ENCODE measurements around the gene TICAM1.
A peak's percentile ranks its signal among the peaks of the same experiment; 100 is the strongest.
"Not testable (repeated sequence)": the region's sequence is repeated elsewhere in the genome, so short reads cannot be mapped to it uniquely, and the experiment has no call there.

Gene TICAM1

GRCh38 chr19:4839192-4839591 is 7.7 kb upstream of the TICAM1 start:
- no peak overlapping the region for H3K4me2 ChIP-seq (ENCODE audit: low read length)
- H3K4me3 ChIP-seq (ENCODE audit: low read length): no peak overlapping the region
- no peaks in the 10 kb centered on the region for H3K4me1 ChIP-seq (ENCODE audit: control insufficient read depth, low read depth, low read length)
- no peak overlapping the region for H3K4ac ChIP-seq (ENCODE audit: low read depth, low read length)
- H3K23ac ChIP-seq (ENCODE audit: low read length): no peak overlapping the region
- H3K18ac ChIP-seq (ENCODE audit: low read length): no peak overlapping the region
- H3K79me2 ChIP-seq (ENCODE audit: control insufficient read depth, insufficient read depth, low read length): no peaks in the 10 kb centered on the region
- no peak overlapping the region for H2BK5ac ChIP-seq (ENCODE audit: low read length)
- H3K27me3 ChIP-seq (ENCODE audit: insufficient read depth, low read length, poor library complexity): no peaks in the 10 kb centered on the region
- no peak for DNase-seq
- WGBS (ENCODE audit: extremely low coverage, insufficient coverage, low lambda C conversion rate): no CpG with 5 or more reads among the region's 17 CpGs
- H3K36me3 ChIP-seq (ENCODE audit: control insufficient read depth, insufficient read depth, low read length): peaks cover 8% of the 10 kb centered on the region
- no peak overlapping the region for H3K9ac ChIP-seq (ENCODE audit: low read length)
- H2BK15ac ChIP-seq (replicated peaks; ENCODE audit: low read depth): no peak overlapping the region
- no peak overlapping the region for H4K5ac ChIP-seq (ENCODE audit: low read length)
- no peaks in the 10 kb centered on the region for H3K79me1 ChIP-seq (ENCODE audit: low read length)
- H2AK5ac ChIP-seq (ENCODE audit: low read length): no peak overlapping the region
- H3K56ac ChIP-seq (ENCODE audit: low read length): no peak overlapping the region
- no peak overlapping the region for H3K27ac ChIP-seq (ENCODE audit: low read depth, low read length)
- H4K8ac ChIP-seq (ENCODE audit: low read depth, low read length): no peak overlapping the region
- no peak overlapping the region for H2BK120ac ChIP-seq (ENCODE audit: low read depth, low read length)

GRCh38 chr19:4832776-4833175 is 1.3 kb upstream of the TICAM1 start:
- DNase-seq: no peak
- Histone ChIP-seq H4K5ac (ENCODE audit: low read length) (no peak overlapping the region), H2BK15ac (replicated peaks; ENCODE audit: low read depth) (no peak overlapping the region), H3K4me1 (ENCODE audit: control insufficient read depth, low read depth, low read length) (no peaks in the 10 kb centered on the region), H2BK5ac (ENCODE audit: low read length) (no peak overlapping the region), H4K8ac (ENCODE audit: low read depth, low read length) (no peak overlapping the region), H3K4me2 (ENCODE audit: low read length) (no peak overlapping the region), H3K79me2 (ENCODE audit: control insufficient read depth, insufficient read depth, low read length) (no peaks in the 10 kb centered on the region), H3K9ac (ENCODE audit: low read length) (no peak overlapping the region), H3K23ac (ENCODE audit: low read length) (no peak overlapping the region), H2BK120ac (ENCODE audit: low read depth, low read length) (no peak overlapping the region), H3K4ac (ENCODE audit: low read depth, low read length) (no peak overlapping the region), H3K27me3 (ENCODE audit: insufficient read depth, low read length, poor library complexity) (peaks cover 3% of the 10 kb centered on the region), H3K36me3 (ENCODE audit: control insufficient read depth, insufficient read depth, low read length) (no peaks in the 10 kb centered on the region), H3K4me3 (ENCODE audit: low read length) (no peak overlapping the region), H2AK5ac (ENCODE audit: low read length) (no peak overlapping the region), H3K79me1 (ENCODE audit: low read length) (no peaks in the 10 kb centered on the region), H3K56ac (ENCODE audit: low read length) (no peak overlapping the region), H3K18ac (ENCODE audit: low read length) (no peak overlapping the region), H3K27ac (ENCODE audit: low read depth, low read length) (no peak overlapping the region)
- no CpG with 5 or more reads among the region's 5 CpGs for WGBS (ENCODE audit: extremely low coverage, insufficient coverage, low lambda C conversion rate)

GRCh38 chr19:4831979-4832340 is 448 bp upstream of the TICAM1 start:
- not testable (repeated sequence) for H3K56ac ChIP-seq (ENCODE audit: low read length); H3K27me3 ChIP-seq (ENCODE audit: insufficient read depth, low read length, poor library complexity); H3K27ac ChIP-seq (ENCODE audit: low read depth, low read length); H3K4me3 ChIP-seq (ENCODE audit: low read length); H2AK5ac ChIP-seq (ENCODE audit: low read length); H2BK120ac ChIP-seq (ENCODE audit: low read depth, low read length); H4K8ac ChIP-seq (ENCODE audit: low read depth, low read length); H2BK15ac ChIP-seq (replicated peaks; ENCODE audit: low read depth); H3K79me2 ChIP-seq (ENCODE audit: control insufficient read depth, insufficient read depth, low read length); H3K18ac ChIP-seq (ENCODE audit: low read length); H3K79me1 ChIP-seq (ENCODE audit: low read length); H3K4ac ChIP-seq (ENCODE audit: low read depth, low read length); H3K4me1 ChIP-seq (ENCODE audit: control insufficient read depth, low read depth, low read length); DNase-seq; H3K36me3 ChIP-seq (ENCODE audit: control insufficient read depth, insufficient read depth, low read length); H2BK5ac ChIP-seq (ENCODE audit: low read length); H4K5ac ChIP-seq (ENCODE audit: low read length)
- peak overlapping the region; percentile 59 for H3K4me2 ChIP-seq (ENCODE audit: low read length)
- H3K9ac ChIP-seq (ENCODE audit: low read length): peak overlapping the region; percentile 64
- no CpG with 5 or more reads among the region's 9 CpGs for WGBS (ENCODE audit: extremely low coverage, insufficient coverage, low lambda C conversion rate)
- H3K23ac ChIP-seq (ENCODE audit: low read length): peak overlapping the region; percentile 94

DNA sequence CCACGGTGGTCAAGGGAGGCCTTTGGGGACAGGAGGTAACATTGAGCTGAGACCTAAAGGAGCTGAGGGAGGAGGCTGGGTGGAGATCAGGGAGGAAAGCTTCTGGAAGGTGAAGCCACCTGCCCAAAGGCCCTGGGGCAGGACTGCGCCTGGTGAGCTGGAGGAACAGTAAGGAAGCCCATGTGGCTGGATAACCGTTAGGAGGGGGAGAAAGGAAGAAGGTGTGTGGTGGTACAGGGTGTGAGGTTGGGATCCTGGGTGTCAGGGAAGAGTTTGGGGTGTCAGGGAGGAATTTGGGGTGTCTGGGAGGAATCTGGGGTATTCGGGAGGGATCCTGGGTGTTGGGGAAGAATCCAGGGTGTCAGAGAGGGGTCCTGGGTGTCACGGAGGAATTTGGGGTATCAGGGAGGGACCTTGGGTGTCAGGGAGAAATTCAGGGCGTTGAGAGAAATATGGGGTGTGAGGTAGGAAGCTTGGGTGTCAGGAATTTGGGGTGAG is 695 bp downstream of the TICAM1 start:
- Histone ChIP-seq H3K4ac (ENCODE audit: low read depth, low read length) (no peak overlapping the region), H2BK120ac (ENCODE audit: low read depth, low read length) (no peak overlapping the region), H2AK5ac (ENCODE audit: low read length) (no peak overlapping the region), H3K27me3 (ENCODE audit: insufficient read depth, low read length, poor library complexity) (peaks cover 3% of the 10 kb centered on the region), H3K4me3 (ENCODE audit: low read length) (no peak overlapping the region), H3K27ac (ENCODE audit: low read depth, low read length) (no peak overlapping the region), H3K4me2 (ENCODE audit: low read length) (no peak overlapping the region), H3K36me3 (ENCODE audit: control insufficient read depth, insufficient read depth, low read length) (no peaks in the 10 kb centered on the region), H3K56ac (ENCODE audit: low read length) (peak overlapping the region; percentile 83), H2BK5ac (ENCODE audit: low read length) (no peak overlapping the region), H3K4me1 (ENCODE audit: control insufficient read depth, low read depth, low read length) (no peaks in the 10 kb centered on the region), H3K79me1 (ENCODE audit: low read length) (no peaks in the 10 kb centered on the region), H4K5ac (ENCODE audit: low read length) (no peak overlapping the region), H2BK15ac (replicated peaks; ENCODE audit: low read depth) (no peak overlapping the region), H3K23ac (ENCODE audit: low read length) (no peak overlapping the region), H4K8ac (ENCODE audit: low read depth, low read length) (no peak overlapping the region), H3K79me2 (ENCODE audit: control insufficient read depth, insufficient read depth, low read length) (no peaks in the 10 kb centered on the region), H3K18ac (ENCODE audit: low read length) (no peak overlapping the region), H3K9ac (ENCODE audit: low read length) (no peak overlapping the region)
- WGBS (ENCODE audit: extremely low coverage, insufficient coverage, low lambda C conversion rate): no CpG with 5 or more reads among the region's 6 CpGs
- DNase-seq: no peak

DNA sequence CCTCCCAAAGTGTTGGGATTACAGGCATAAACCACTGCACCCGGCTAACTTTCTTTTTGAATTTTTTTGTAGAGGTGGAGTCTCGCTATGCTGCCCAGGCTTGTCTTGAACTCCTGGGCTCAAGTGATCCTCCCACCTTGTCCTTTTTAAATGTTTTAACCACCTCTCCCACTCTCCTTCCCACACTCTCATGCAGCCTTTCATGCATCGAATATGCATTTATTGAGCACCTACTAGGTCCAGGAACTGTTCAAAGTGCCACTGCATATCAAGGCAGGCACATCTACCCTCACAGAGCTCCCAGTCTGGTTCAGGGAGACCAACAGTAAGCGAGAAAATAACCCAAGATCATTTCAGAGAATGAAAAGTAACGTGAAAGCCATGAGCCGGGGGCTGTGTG is 1.2 kb downstream of the TICAM1 start:
- Histone ChIP-seq H3K27me3 (ENCODE audit: insufficient read depth, low read length, poor library complexity) (peaks cover 3% of the 10 kb centered on the region), H3K23ac (ENCODE audit: low read length) (no peak overlapping the region), H3K36me3 (ENCODE audit: control insufficient read depth, insufficient read depth, low read length) (no peaks in the 10 kb centered on the region), H2BK15ac (replicated peaks; ENCODE audit: low read depth) (no peak overlapping the region), H3K79me2 (ENCODE audit: control insufficient read depth, insufficient read depth, low read length) (no peaks in the 10 kb centered on the region), H3K9ac (ENCODE audit: low read length) (no peak overlapping the region), H3K18ac (ENCODE audit: low read length) (no peak overlapping the region), H3K27ac (ENCODE audit: low read depth, low read length) (no peak overlapping the region), H3K4me2 (ENCODE audit: low read length) (no peak overlapping the region), H2BK120ac (ENCODE audit: low read depth, low read length) (no peak overlapping the region), H2BK5ac (ENCODE audit: low read length) (no peak overlapping the region), H4K8ac (ENCODE audit: low read depth, low read length) (no peak overlapping the region), H3K56ac (ENCODE audit: low read length) (no peak overlapping the region), H4K5ac (ENCODE audit: low read length) (no peak overlapping the region), H3K79me1 (ENCODE audit: low read length) (no peaks in the 10 kb centered on the region), H3K4ac (ENCODE audit: low read depth, low read length) (no peak overlapping the region), H2AK5ac (ENCODE audit: low read length) (no peak overlapping the region), H3K4me3 (ENCODE audit: low read length) (no peak overlapping the region), H3K4me1 (ENCODE audit: control insufficient read depth, low read depth, low read length) (no peaks in the 10 kb centered on the region)
- WGBS (ENCODE audit: extremely low coverage, insufficient coverage, low lambda C conversion rate): no CpG with 5 or more reads among the region's 6 CpGs
- DNase-seq: no peak

- H3K27me3 ChIP-seq (ENCODE audit: insufficient read depth, low read length, poor library complexity): peaks cover 3% of the 10 kb centered on the region
Observed at GRCh38 chr19:4829001-4829712, 2.4 kb downstream of the TICAM1 start.

More at GRCh38 chr19:4829001-4829712, 2.4 kb downstream of the TICAM1 start:
- H4K5ac ChIP-seq (ENCODE audit: low read length): no peak overlapping the region
- H3K27ac ChIP-seq (ENCODE audit: low read depth, low read length): no peak overlapping the region
- no peak overlapping the region for H3K56ac ChIP-seq (ENCODE audit: low read length)
- H3K4ac ChIP-seq (ENCODE audit: low read depth, low read length): no peak overlapping the region
- no peak overlapping the region for H2BK15ac ChIP-seq (replicated peaks; ENCODE audit: low read depth)
- no peak overlapping the region for H4K8ac ChIP-seq (ENCODE audit: low read depth, low read length)
- no peak overlapping the region for H2AK5ac ChIP-seq (ENCODE audit: low read length)
- no peak for DNase-seq
- WGBS (ENCODE audit: extremely low coverage, insufficient coverage, low lambda C conversion rate): no CpG with 5 or more reads among the region's 16 CpGs
- no peak overlapping the region for H3K4me2 ChIP-seq (ENCODE audit: low read length)
- H2BK5ac ChIP-seq (ENCODE audit: low read length): no peak overlapping the region
- no peak overlapping the region for H2BK120ac ChIP-seq (ENCODE audit: low read depth, low read length)
- no peaks in the 10 kb centered on the region for H3K79me2 ChIP-seq (ENCODE audit: control insufficient read depth, insufficient read depth, low read length)
- no peak overlapping the region for H3K23ac ChIP-seq (ENCODE audit: low read length)
- no peaks in the 10 kb centered on the region for H3K79me1 ChIP-seq (ENCODE audit: low read length)
- no peaks in the 10 kb centered on the region for H3K4me1 ChIP-seq (ENCODE audit: control insufficient read depth, low read depth, low read length)
- no peak overlapping the region for H3K4me3 ChIP-seq (ENCODE audit: low read length)
- no peaks in the 10 kb centered on the region for H3K36me3 ChIP-seq (ENCODE audit: control insufficient read depth, insufficient read depth, low read length)
- no peak overlapping the region for H3K18ac ChIP-seq (ENCODE audit: low read length)
- no peak overlapping the region for H3K9ac ChIP-seq (ENCODE audit: low read length)
